HG03565 (cell line): ENCODE data around the gene C22orf39.
A peak's percentile ranks its signal among the peaks of the same experiment; 100 is the strongest.

ENCODE experiments used
- ATAC-seq: cut with Tn5 transposase; IDR thresholded peaks from one replicate; pipeline ENCODE4 v1.9.1; 2021; ENCODE audit warnings: mild to moderate bottlenecking, moderate library complexity; ENCODE audit not compliant: unreplicated experiment

Gene C22orf39

GRCh38 chr22:19447330-19448075, at the start of gene C22orf39:
TSS of gene C22orf39 (minus strand) at chr22:19447711. CDS start at chr22:19447688, 23 bp downstream.
- peak; percentile 68 for ATAC-seq

GRCh38 chr22:19497245-19497644, 49.7 kb upstream of the C22orf39 start:
- ATAC-seq = no peak

GRCh38 chr22:19496324-19496630, 48.8 kb upstream of the C22orf39 start:
- no peak for ATAC-seq

- no peak for ATAC-seq
Measured at GRCh38 chr22:19495562-19496323, 48.2 kb upstream of the C22orf39 start.

- no peak for ATAC-seq
Measured at GRCh38 chr22:19494676-19495173, 47.2 kb upstream of the C22orf39 start.

- ATAC-seq = no peak
Measured at GRCh38 chr22:19494001-19494560, 46.6 kb upstream of the C22orf39 start.

GRCh38 chr22:19492504-19493174, 45.1 kb upstream of the C22orf39 start:
- ATAC-seq = no peak

- ATAC-seq = no peak
Measured at GRCh38 chr22:19490628-19491230, 43.2 kb upstream of the C22orf39 start.

- no peak for ATAC-seq
Measured at GRCh38 chr22:19488884-19489843, 41.7 kb upstream of the C22orf39 start.

- ATAC-seq = no peak
Measured at GRCh38 chr22:19488285-19488684, 40.8 kb upstream of the C22orf39 start.

- no peak for ATAC-seq
Measured at GRCh38 chr22:19483481-19484244, 36.2 kb upstream of the C22orf39 start.

- ATAC-seq = no peak
Measured at GRCh38 chr22:19482297-19482696, 34.8 kb upstream of the C22orf39 start.

GRCh38 chr22:19480789-19481188, 33.3 kb upstream of the C22orf39 start:
- no peak for ATAC-seq

GRCh38 chr22:19480173-19480568, 32.7 kb upstream of the C22orf39 start:
- ATAC-seq = no peak

GRCh38 chr22:19479355-19480172, 32.1 kb upstream of the C22orf39 start, which contains the start of gene CDC45:
TSS of gene CDC45 (plus strand) at chr22:19479920. CDS start at chr22:19479969, 49 bp downstream.
- ATAC-seq = peak; percentile 73

GRCh38 chr22:19478901-19479354, 31.4 kb upstream of the C22orf39 start, which contains the start of gene UFD1:
TSS of gene UFD1 (minus strand) at chr22:19479193. CDS start at chr22:19479085, 108 bp downstream.
- ATAC-seq = peak; percentile 30

GRCh38 chr22:19478045-19478900, 30.8 kb upstream of the C22orf39 start:
- ATAC-seq = no peak
